IMR-90 (cell line): ENCODE data around the gene GRPEL2.

Experiments
- CTCF ChIP-seq: conservative IDR thresholded peaks from 2 replicates; pipeline ENCODE4 v1.5.1; 2012; ENCODE audit warnings: mild to moderate bottlenecking, low read depth, low read length, improper control_type of control experiment
- FOS ChIP-seq: fragments of 150-350 bp; IDR thresholded peaks from 2 replicates; pipeline ENCODE4 v1.6.1; 2016; ENCODE audit warnings: low read depth, low read length
- MAFK ChIP-seq: IDR thresholded peaks from 2 replicates; pipeline ENCODE4 v1.6.1; 2012; ENCODE audit warnings: low read depth, low read length, improper control_type of control experiment
- MAZ ChIP-seq: IDR thresholded peaks from 2 replicates; pipeline ENCODE4 v1.6.1; 2012; ENCODE audit warnings: low read depth, mild to moderate bottlenecking, low read length, improper control_type of control experiment, moderate library complexity, borderline replicate concordance
- POLR2A ChIP-seq: IDR thresholded peaks from 2 replicates; pipeline ENCODE4 v1.6.1; 2012; ENCODE audit warnings: mild to moderate bottlenecking, low read depth, low read length
- RAD21 ChIP-seq: IDR thresholded peaks from 2 replicates; pipeline ENCODE4 v1.6.1; 2012; ENCODE audit warnings: low read length, improper control_type of control experiment
- USF2 ChIP-seq: fragments of 150-350 bp; IDR thresholded peaks from 2 replicates; pipeline ENCODE4 v1.6.1; 2017; ENCODE audit warnings: mild to moderate bottlenecking, antibody characterized with exemption, low read length, low read depth

- TF ChIP-seq POLR2A (no peak), MAFK (no peak), CTCF (no peak), USF2 (no peak), FOS (no peak), MAZ (no peak), RAD21 (no peak)
These were observed 20.0 kb upstream of the GRPEL2 start for GRCh38 chr5:149325166-149325735.
